Body of pancreas (tissue), 4 donors: ENCODE measurements around the gene ANKRD13B.

Source experiments
- POLR2A ChIP-seq, 3 donors: fragments of 450-650 bp; IDR thresholded peaks; one replicate each; pipeline ENCODE4 v1.6.1; 2016; ENCODE audit warnings: antibody characterized with exemption in 3 of 3, mild to moderate bottlenecking in 2 of 3
- TF ChIP-seq, protein P1 (sequence below), 7 experiments: fragments of 450-650 bp in 4 of 7; fragments of 200-600 bp in 3 of 7; sonication (generic) in 3 of 7; IDR thresholded peaks; one replicate each; pipeline ENCODE4 v1.5.1; 2016 to 2019; ENCODE audit warnings: antibody characterized with exemption in 7 of 7

DNA sequence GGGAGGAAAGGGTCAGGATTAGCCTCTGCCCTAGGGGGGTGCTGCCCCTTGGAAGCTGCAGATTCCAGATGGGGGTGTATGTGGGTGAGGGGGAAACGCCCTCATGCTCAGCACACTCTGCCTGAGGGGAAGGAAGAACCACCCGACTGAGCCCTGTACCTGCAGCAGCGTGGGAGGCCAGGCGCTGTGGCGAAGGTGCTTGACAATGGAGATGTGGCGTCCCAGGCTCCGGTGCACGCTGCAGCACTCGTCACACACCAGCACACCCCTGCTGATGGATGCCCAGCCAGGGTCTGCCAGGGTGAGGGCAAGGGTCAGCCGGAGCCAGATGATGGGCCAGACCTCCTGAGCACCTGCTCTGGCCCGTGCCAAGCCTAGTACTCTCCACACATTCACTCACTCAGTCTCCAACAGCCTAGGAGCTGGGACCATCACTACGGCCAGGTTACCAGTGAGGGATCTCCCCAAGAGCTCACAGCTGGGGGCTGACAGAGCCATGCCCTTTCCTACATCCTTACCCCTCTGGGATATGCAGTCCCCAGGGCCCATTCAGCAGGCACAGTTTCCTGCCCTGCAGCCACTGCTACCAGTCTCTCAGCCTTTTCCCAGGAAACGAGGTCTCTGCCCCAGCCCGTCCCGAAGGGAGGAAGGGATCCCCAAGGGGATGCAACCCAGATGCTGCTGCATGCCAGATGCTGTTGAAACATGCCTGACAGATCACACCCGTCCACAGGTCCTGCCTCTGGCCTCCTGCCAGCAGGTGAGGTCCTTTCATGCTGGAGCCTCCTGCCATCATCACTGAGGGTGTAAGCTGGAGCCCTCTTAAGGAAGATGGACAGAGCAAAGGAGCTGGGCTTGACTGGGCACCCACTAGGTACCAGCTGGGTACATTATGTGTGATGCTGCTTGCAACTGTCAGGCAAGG is 9.3 kb upstream of the ANKRD13B start:
- TF ChIP-seq, protein P1, sequence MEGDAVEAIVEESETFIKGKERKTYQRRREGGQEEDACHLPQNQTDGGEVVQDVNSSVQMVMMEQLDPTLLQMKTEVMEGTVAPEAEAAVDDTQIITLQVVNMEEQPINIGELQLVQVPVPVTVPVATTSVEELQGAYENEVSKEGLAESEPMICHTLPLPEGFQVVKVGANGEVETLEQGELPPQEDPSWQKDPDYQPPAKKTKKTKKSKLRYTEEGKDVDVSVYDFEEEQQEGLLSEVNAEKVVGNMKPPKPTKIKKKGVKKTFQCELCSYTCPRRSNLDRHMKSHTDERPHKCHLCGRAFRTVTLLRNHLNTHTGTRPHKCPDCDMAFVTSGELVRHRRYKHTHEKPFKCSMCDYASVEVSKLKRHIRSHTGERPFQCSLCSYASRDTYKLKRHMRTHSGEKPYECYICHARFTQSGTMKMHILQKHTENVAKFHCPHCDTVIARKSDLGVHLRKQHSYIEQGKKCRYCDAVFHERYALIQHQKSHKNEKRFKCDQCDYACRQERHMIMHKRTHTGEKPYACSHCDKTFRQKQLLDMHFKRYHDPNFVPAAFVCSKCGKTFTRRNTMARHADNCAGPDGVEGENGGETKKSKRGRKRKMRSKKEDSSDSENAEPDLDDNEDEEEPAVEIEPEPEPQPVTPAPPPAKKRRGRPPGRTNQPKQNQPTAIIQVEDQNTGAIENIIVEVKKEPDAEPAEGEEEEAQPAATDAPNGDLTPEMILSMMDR (IDR thresholded peaks at IDR 0.05): no peak
- no peak for TF ChIP-seq POLR2A (IDR thresholded peaks at IDR 0.05)
